HCT116 (cell line): Measurements from ENCODE around the gene XAB2. TPM values are rescaled to one million over a fixed set of nuclear protein-coding genes. Genes with fewer than 3 reads are reported as not detected.

ENCODE experiments used
- ATAC-seq: fragments of 200-7000 bp; cut with Tn5 transposase; 2 replicates; pipeline ENCODE4 v1.9.1; 2020; ENCODE audit warnings: mild to moderate bottlenecking, moderate library complexity
- BruUV-seq: library from RNA; stranded (reverse); fragments of 400-500 nt; replicated peaks from 2 replicates; lab custom pipeline; 2021; lab: Mats Ljungman, UMichigan
- CTCF ChIA-PET: fragments of 300-600 bp; sonication (Branson Sonifier 250); formaldehyde crosslinking; loops from one replicate; lab custom pipeline; 2021; ENCODE audit warnings: antibody characterized with exemption; lab: Charles Lee
- POLR2A ChIA-PET: fragments of 300-600, 350-600 bp; sonication (Branson Sonifier 250); formaldehyde crosslinking; loops from one replicate; lab custom pipeline; 2021; ENCODE audit warnings: antibody characterized with exemption; lab: Charles Lee
- RAD21 ChIA-PET, 2 experiments: fragments of 300-600 bp; sonication (Branson Sonifier 250); formaldehyde crosslinking; loops; one replicate each; lab custom pipeline; 2023; ENCODE audit warnings: low total read pairs in 2 of 2; ENCODE audit not compliant: uncharacterized antibody in 2 of 2, unreplicated experiment in 2 of 2, low non-redundant PET in 1 of 2; lab: Charles Lee
- DNase-seq: peaks from one replicate; pipeline ENCODE4 v3.0.0-alpha.2; 2010; ENCODE audit warnings: low read depth, low spot score
- H2AFZ ChIP-seq: fragments of 200-600 bp; shearing (Covaris generic), sonication (generic); 2 replicates; pipeline ENCODE4 v1.6.1; 2017; ENCODE audit warnings: low read depth, mixed run types, mixed read lengths, antibody characterized with exemption, low read length; ENCODE audit not compliant: poor library complexity, severe bottlenecking
- H3K27ac ChIP-seq: 2 replicates; pipeline ENCODE4 v1.5.1; 2012; ENCODE audit warnings: low read depth, low read length
- H3K27me3 ChIP-seq: fragments of 200-600 bp; sonication (generic); 2 replicates; pipeline ENCODE4 v1.6.1; 2016; ENCODE audit warnings: mixed run types, low read length, mixed read lengths; ENCODE audit not compliant: insufficient read depth
- H3K36me3 ChIP-seq, 2 experiments: fragments of 200-500 bp in 1 of 2; fragments of 200-600 bp in 1 of 2; sonication (Bioruptor generic) in 1 of 2; sonication (generic) in 1 of 2; 2 replicates each; pipeline versions ENCODE4 v1.5.1 to v1.6.1; 2014 to 2016; ENCODE audit warnings: low read length in 2 of 2, inconsistent platforms in 1 of 2, mixed read lengths in 1 of 2, mixed run types in 1 of 2; ENCODE audit not compliant: insufficient read depth in 2 of 2, control insufficient read depth in 1 of 2
- H3K4me1 ChIP-seq, 2 experiments: fragments of 200-600 bp in 1 of 2; sonication (generic) in 1 of 2; 2 replicates each; pipeline versions ENCODE4 v1.5.1 to v1.6.1; 2012 to 2017; ENCODE audit warnings: low read length in 2 of 2, inconsistent platforms in 1 of 2, mild to moderate bottlenecking in 1 of 2, mixed read lengths in 1 of 2, mixed run types in 1 of 2, moderate library complexity in 1 of 2; ENCODE audit not compliant: insufficient read depth in 2 of 2, control insufficient read depth in 1 of 2
- H3K4me2 ChIP-seq: fragments of 200-600 bp; sonication (generic); 2 replicates; pipeline ENCODE4 v1.6.1; 2017; ENCODE audit warnings: mixed run types, low read length, mixed read lengths
- H3K4me3 ChIP-seq, 2 experiments: fragments of 200-600 bp in 1 of 2; sonication (generic) in 1 of 2; replicated peaks in 1 of 2; 2 replicates each; pipeline ENCODE4 v1.5.1; 2011 to 2016; ENCODE audit warnings: low read length in 2 of 2, control low read depth in 1 of 2, low read depth in 1 of 2, mild to moderate bottlenecking in 1 of 2, mixed read lengths in 1 of 2, mixed run types in 1 of 2
- H3K79me2 ChIP-seq: fragments of 200-600 bp; sonication (generic); 2 replicates; pipeline ENCODE4 v1.6.1; 2017; ENCODE audit warnings: mild to moderate bottlenecking, mixed run types, low read length, moderate library complexity, mixed read lengths; ENCODE audit not compliant: insufficient read depth
- H3K9ac ChIP-seq: fragments of 200-600 bp; sonication (generic); 2 replicates; pipeline ENCODE4 v1.6.1; 2016; ENCODE audit warnings: low read length, mixed read lengths
- H3K9me2 ChIP-seq: fragments of 200-600 bp; sonication (generic), shearing (Covaris generic); 2 replicates; pipeline ENCODE4 v1.6.1; 2017; ENCODE audit warnings: mixed run types, mild to moderate bottlenecking, moderate library complexity; ENCODE audit not compliant: insufficient read depth
- H3K9me3 ChIP-seq, 2 experiments: fragments of 200-500 bp in 1 of 2; fragments of 200-600 bp in 1 of 2; sonication (Bioruptor generic) in 1 of 2; sonication (generic) in 1 of 2; 2 replicates each; pipeline ENCODE4 v1.6.1; 2014 to 2017; ENCODE audit warnings: low read length in 2 of 2, mixed read lengths in 2 of 2, inconsistent platforms in 1 of 2, low read depth in 1 of 2, mild to moderate bottlenecking in 1 of 2, mixed run types in 1 of 2, moderate library complexity in 1 of 2; ENCODE audit not compliant: control insufficient read depth in 1 of 2, insufficient read depth in 1 of 2
- H4K20me1 ChIP-seq: fragments of 200-600 bp; sonication (generic), shearing (Covaris generic); 2 replicates; pipeline ENCODE4 v1.6.1; 2017; ENCODE audit warnings: mixed run types, mild to moderate bottlenecking, moderate library complexity; ENCODE audit not compliant: insufficient read depth
- CBX3 ChIP-seq: IDR thresholded peaks from 2 replicates; pipeline ENCODE4 v1.6.1; 2012; ENCODE audit warnings: low read depth
- EGR1 ChIP-seq: IDR thresholded peaks from 2 replicates; pipeline ENCODE4 v1.6.1; 2012; ENCODE audit warnings: low read depth
- ELF1 ChIP-seq: IDR thresholded peaks from 2 replicates; pipeline ENCODE4 v1.6.1; 2012; ENCODE audit warnings: low read depth, borderline replicate concordance
- EZH2phosphoT487 ChIP-seq: fragments of 200-600 bp; IDR thresholded peaks from 2 replicates; pipeline ENCODE4 v1.6.1; 2018; ENCODE audit warnings: antibody characterized with exemption, borderline replicate concordance
- FOSL1 ChIP-seq: IDR thresholded peaks from 2 replicates; pipeline ENCODE4 v1.6.1; 2012; ENCODE audit warnings: low read depth
- JUND ChIP-seq: IDR thresholded peaks from 2 replicates; pipeline ENCODE4 v1.6.1; 2012
- MAX ChIP-seq: IDR thresholded peaks from 2 replicates; pipeline ENCODE4 v1.6.1; 2012
- POLR2A ChIP-seq: IDR thresholded peaks from 2 replicates; pipeline ENCODE4 v1.7.0; 2011; ENCODE audit warnings: borderline replicate concordance; ENCODE audit not compliant: insufficient read depth, insufficient read length; ENCODE audit errors: extremely low read depth
- POLR2AphosphoS5 ChIP-seq: IDR thresholded peaks from 2 replicates; pipeline ENCODE4 v1.6.1; 2011; ENCODE audit warnings: mild to moderate bottlenecking, low read depth, low read length, moderate library complexity
- RAD21 ChIP-seq: IDR thresholded peaks from 2 replicates; pipeline ENCODE4 v1.6.1; 2012; ENCODE audit warnings: low read depth, mild to moderate bottlenecking
- SRF ChIP-seq: IDR thresholded peaks from 2 replicates; pipeline ENCODE4 v1.6.1; 2012; ENCODE audit warnings: low read depth
- YY1 ChIP-seq: IDR thresholded peaks from 2 replicates; pipeline ENCODE4 v1.6.1; 2011; ENCODE audit warnings: low read length, low read depth, moderate library complexity, mild to moderate bottlenecking; ENCODE audit not compliant: insufficient replicate concordance; ENCODE audit errors: extremely low read depth
- ZBTB33 ChIP-seq: IDR thresholded peaks from 2 replicates; pipeline ENCODE4 v1.6.1; 2011; ENCODE audit warnings: mild to moderate bottlenecking, low read length, moderate library complexity; ENCODE audit not compliant: insufficient replicate concordance; ENCODE audit errors: extremely low read depth
- ZFX ChIP-seq: fragments of 450-650 bp; IDR thresholded peaks from 2 replicates; pipeline ENCODE4 v1.6.1; 2017
- ZNF274 ChIP-seq: fragments of 200-500 bp; sonication (Bioruptor generic); IDR thresholded peaks from 2 replicates; pipeline ENCODE4 v1.6.1; 2014; ENCODE audit warnings: mild to moderate bottlenecking, low read depth, low read length, inconsistent platforms
- intact Hi-C: fragments of 100-400 bp; cut with micrococcal nuclease; formaldehyde crosslinking; loops from 2 replicates; pipeline ENCODE4 v1.10.0; 2022
- total RNA-seq: library from RNA; stranded (reverse); gene quantifications from one replicate; pipeline ENCODE4 v1.2.1, GENCODE V29; 2021; ENCODE audit not compliant: unreplicated experiment
- TF ChIP-seq, protein P1 (sequence below): IDR thresholded peaks from 2 replicates; pipeline ENCODE4 v1.6.1; 2012

The XAB2 gene
- total RNA-seq, 1 experiment from 2014 or later, result 103 TPM

GRCh38 chr19:7595466-7596133 lies 33.7 kb downstream of the XAB2 start, which contains the start of gene CAMSAP3:
CAMSAP3 (plus strand) TSS chr19:7595863; CDS start chr19:7596003, 140 bp downstream.
- H3K27me3 ChIP-seq, result no peaks in the 10 kb centered on the region
- H3K9me2 ChIP-seq, result no peaks in the 10 kb centered on the region
- BruUV-seq, result no TSS peak
- no peaks in the 10 kb centered on the region for H4K20me1 ChIP-seq
- ChIA-PET POLR2A (interaction anchor here (1.5 to 2.1 kb wide), 2 partner anchors 10 to 22 kb away, joined by 4 to 10 read pairs; no protein-coding TSS in a partner anchor), RAD21 (no interaction called here), CTCF (interaction anchor here (0.6 to 1.4 kb wide), 2 partner anchors 27 to 85 kb away, joined by 3 read pairs; partner anchors contain the start of gene TRAPPC5)
- no peaks in the 10 kb centered on the region for H3K36me3 ChIP-seq
- no peak for TF ChIP-seq EZH2phosphoT487
- TF ChIP-seq ZNF274, result no peak
- peak; percentile 21; the same call in 1 of the 2 replicates for TF ChIP-seq ZFX
- TF ChIP-seq EGR1, result no peak
- no peak for TF ChIP-seq ELF1
- no peak; the same call in none of the 2 replicates for TF ChIP-seq POLR2AphosphoS5
- TF ChIP-seq POLR2A, result peak; percentile 53
- TF ChIP-seq JUND, result no peak
- no peaks in the 10 kb centered on the region for H3K9me3 ChIP-seq
- H3K9ac ChIP-seq, result peak within 1 kb of the TSS; percentile 65
- peak within 1 kb of the TSS; percentile 93 for H3K4me2 ChIP-seq
- intact Hi-C loops, result no loop called here
- peak within 1 kb of the TSS; percentile 100 for H2AFZ ChIP-seq
- DNase-seq, result no peak
- peaks cover 20% of the 10 kb centered on the region for H3K79me2 ChIP-seq
- peak within 1 kb of the TSS; percentile 64 to 69 for H3K4me3 ChIP-seq
- peak within 1 kb of the TSS; percentile 58; the same call in 1 of the 2 replicates for H3K27ac ChIP-seq
- H3K4me1 ChIP-seq, result peaks cover 4 to 19% of the 10 kb centered on the region in 2 experiments
- peak; percentile 97 for ATAC-seq

DNA sequence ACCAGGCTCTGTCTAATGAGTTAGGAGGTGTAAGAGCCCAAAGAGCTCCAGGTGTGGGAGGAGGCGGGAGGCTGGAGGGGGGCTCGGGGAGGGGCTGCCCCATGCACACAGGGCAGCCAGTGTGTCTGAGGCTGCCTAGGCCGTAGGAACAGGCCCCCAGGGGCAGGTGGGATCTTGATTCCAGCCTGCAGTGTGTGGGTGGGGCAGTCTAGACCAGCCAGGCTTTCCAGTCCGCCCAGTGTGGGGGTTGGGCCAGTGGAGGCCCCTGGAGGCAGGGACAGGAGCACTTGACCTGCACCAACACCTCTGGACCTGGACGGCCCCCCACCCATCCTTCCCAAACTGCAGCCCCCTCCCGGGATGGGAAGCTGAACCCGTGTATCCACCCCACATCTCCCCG lies 39.1 kb downstream of the XAB2 start:
- POLR2A ChIA-PET, result no interaction called here
- H3K4me2 ChIP-seq, result peak overlapping the region; percentile 39
- TF ChIP-seq EGR1 (no peak), RAD21 (no peak), FOSL1 (no peak), YY1 (no peak), ZNF274 (no peak), SRF (no peak), CBX3 (no peak), ZBTB33 (no peak), MAX (no peak), EZH2phosphoT487 (no peak), POLR2A (no peak), JUND (no peak)
- TF ChIP-seq, protein P1, sequence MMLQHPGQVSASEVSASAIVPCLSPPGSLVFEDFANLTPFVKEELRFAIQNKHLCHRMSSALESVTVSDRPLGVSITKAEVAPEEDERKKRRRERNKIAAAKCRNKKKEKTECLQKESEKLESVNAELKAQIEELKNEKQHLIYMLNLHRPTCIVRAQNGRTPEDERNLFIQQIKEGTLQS, result no peak

More for the DNA sequence above, 39.1 kb downstream of the XAB2 start:
- peaks cover under 1 to 19% of the 10 kb centered on the region in 2 experiments for H3K4me1 ChIP-seq
- intact Hi-C loops, result no loop called here
- H3K36me3 ChIP-seq, result no peaks in the 10 kb centered on the region
- H2AFZ ChIP-seq, result no peak overlapping the region
- no peaks in the 10 kb centered on the region for H3K27me3 ChIP-seq
- no peak overlapping the region for H3K9ac ChIP-seq
- ChIA-PET RAD21 (no interaction called here), CTCF (no interaction called here)
- ATAC-seq, result 0 out of 2 replicates have a peak, but pooled peaks have one; percentile 38
- no peaks in the 10 kb centered on the region for H3K9me2 ChIP-seq
- no peak overlapping the region for H3K27ac ChIP-seq
- no TSS peak for BruUV-seq
- no peaks in the 10 kb centered on the region for H3K79me2 ChIP-seq
- no peaks in the 10 kb centered on the region for H3K9me3 ChIP-seq
- H3K4me3 ChIP-seq, result no peak overlapping the region
- no peak for DNase-seq
- no peaks in the 10 kb centered on the region for H4K20me1 ChIP-seq
